Activated CD8-positive, alpha-beta memory T cell treated with anti-CD3 and anti-CD28 coated beads for 36 hours (primary cell): Measurements from ENCODE around the gene RAI1. TPM values are rescaled to one million over a fixed set of nuclear protein-coding genes. Genes with fewer than 3 reads are reported as not detected.

Experiments
- CTCF ChIA-PET: fragments of 350-600 bp; sonication (Branson Sonifier 250); formaldehyde crosslinking; loops from one replicate; lab custom pipeline; 2021; ENCODE audit warnings: antibody characterized with exemption; lab: Charles Lee
- POLR2A ChIA-PET: fragments of 350-600 bp; sonication (Branson Sonifier 250); formaldehyde crosslinking; loops from one replicate; lab custom pipeline; 2021; ENCODE audit warnings: antibody characterized with exemption; lab: Charles Lee
- total RNA-seq, 2 experiments: library from RNA; stranded (reverse); gene quantifications; one replicate each; pipeline ENCODE4 v1.2.3, GENCODE V29; 2021

RAI1 gene
- total RNA-seq, 2 experiments from 2014 or later, result 21.3 to 21.6 TPM

DNA sequence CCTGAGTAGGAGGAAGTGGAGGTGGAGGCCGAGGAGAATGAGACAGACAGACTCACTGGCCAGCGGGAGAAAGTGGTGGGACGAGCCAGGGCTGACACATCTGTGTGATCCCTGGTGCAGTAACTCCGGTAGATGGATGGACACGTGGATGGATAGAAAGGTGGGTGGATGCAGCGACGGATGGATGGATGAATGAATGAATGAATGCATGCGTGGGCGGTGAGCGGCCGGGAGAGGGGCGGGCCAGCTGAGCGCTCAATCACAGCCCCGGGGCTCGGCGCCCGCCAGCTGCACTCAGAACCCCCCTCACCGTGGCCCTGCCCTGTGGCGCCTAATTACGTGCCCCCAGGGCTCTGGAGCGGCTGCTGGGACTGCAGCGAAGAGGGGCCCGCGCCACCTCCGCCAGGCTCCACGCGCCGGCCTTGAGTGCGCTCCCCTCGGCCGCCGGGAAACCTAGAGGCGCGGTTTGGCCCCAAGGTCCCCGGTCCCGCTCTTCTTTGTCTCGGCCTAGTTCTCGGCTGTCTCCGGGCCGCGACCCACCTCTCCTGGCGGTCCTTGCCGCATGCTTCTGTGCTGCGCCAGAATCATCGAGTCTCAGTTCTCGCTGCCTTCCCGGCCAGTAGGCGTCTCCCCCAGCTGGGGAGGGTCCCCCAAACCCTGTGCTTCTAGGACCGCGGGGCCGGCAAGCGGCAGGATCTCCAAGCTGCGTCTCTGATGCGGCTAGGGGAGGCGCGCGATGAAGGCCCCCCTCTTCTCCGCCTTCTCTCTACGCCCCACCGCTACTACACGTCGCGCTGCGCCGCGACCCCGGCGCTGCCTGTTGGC, 41.0 kb downstream of the RAI1 start:
- ChIA-PET POLR2A (interaction anchor here (0.6 kb wide), 1 partner anchor 50 kb away, joined by 4 read pairs; no protein-coding TSS in a partner anchor), CTCF (no interaction called here)

DNA sequence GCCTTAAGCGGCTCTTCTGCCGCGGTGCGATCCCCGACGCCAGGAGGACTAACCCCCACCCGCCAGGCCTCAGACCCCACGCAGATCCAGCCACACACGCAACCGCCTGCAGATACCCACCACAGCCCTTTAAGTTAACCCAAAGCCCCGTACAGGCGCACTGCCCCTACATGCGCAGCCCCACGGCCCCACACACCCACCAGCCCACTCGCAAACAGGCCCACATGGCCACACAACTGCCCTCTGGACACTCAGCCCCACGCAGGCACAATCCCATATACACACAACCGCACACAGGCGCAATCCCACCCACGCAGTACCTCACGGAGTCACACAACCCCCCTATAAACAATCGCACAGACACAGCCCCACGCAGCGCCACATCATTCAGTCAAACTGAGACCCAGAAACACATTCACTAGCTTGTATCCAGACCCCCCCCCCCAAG, 41.7 kb downstream of the RAI1 start:
- ChIA-PET POLR2A (interaction anchor here (0.6 kb wide), 1 partner anchor 50 kb away, joined by 4 read pairs; no protein-coding TSS in a partner anchor), CTCF (interaction anchor here (0.7 to 1.5 kb wide), 2 partner anchors 30 to 98 kb away, joined by 3 to 4 read pairs; no protein-coding TSS in a partner anchor)

DNA sequence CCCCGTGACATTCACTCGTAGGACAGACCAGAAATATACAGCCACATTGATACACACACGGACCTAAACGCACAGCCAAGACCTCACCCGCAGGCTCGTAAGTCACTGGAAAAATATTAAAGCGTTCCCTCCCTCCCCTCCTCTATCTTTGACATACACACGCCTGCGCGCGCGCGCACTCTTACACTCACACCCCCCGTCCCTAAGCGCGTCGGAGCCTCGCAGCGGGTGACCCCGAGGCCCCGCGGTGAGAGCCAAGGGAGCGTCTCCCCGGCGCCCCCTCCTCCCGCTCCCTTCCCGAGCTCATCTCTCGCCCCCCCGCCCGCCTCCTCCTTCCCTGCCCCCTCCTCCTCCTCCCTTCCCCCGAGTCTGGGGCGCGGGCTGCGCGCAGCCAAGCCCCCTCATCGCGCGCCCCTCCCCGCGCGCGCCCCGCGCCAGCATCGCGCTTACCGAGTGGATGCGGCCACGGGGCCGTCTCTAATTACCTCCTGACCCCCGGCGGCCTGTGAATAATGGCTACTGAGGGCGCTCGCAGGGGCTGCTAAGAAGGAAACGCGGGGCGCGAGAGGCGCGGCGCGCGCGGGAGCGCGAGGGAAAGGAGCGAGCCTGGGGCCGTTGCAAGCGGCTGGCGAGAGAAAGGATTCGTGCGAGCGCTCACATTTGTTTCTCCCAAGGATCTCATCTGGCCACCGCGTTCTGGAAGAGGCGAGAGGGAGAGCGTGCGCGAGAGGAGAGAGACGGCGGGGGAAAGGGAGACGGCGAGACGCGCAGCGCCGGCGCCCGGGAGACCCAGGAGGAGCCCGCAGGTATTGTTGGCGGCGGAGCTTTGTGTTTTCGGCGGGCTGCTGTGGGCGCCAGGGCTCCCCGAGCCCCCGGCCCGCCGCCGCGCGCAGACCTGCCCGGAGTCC, 42.4 kb downstream of the RAI1 start:
- ChIA-PET POLR2A (interaction anchor here (0.6 to 1.0 kb wide), 2 partner anchors 10 to 51 kb away, joined by 3 to 4 read pairs; no protein-coding TSS in a partner anchor), CTCF (interaction anchor here (0.7 to 1.5 kb wide), 3 partner anchors 31 to 97 kb away, joined by 3 to 4 read pairs (median 3); no protein-coding TSS in a partner anchor)

DNA sequence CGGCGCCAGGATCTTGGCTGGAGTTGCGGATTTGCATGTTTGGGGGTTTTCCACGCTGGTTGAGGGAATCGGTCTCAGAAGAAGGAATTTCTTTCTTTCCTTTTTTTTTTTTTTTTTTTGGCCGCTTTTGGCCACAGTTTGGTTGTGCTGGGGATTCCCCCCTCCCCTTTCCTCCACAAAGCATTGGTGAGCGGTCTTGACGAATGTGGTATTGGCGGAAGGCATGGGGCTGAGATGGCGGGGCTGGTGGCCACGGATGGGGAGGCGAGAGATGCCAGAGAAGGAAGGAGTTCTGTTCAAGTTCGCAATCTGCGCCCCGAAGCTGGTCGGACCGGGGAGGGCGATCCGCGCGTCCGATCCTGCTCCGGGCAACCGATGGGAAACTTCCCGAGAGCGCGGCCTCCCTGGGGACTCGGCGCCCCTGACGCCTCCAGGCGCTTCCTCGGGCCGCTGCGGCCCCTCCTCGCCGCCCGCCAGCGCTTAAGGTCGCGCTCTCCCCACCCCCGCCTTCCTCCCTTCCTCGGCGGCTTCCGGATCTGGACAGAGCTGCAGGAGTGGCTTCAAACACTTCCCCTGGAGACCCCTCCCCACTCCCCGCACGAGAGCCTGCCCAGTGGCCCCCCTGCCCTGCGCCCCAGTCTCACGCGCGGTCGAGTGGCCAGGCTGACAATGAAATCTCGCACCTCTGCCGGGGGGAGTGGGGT, 43.2 kb downstream of the RAI1 start:
- ChIA-PET CTCF (interaction anchor here (1.0 to 1.5 kb wide), 2 partner anchors 32 to 60 kb away, joined by 3 read pairs; no protein-coding TSS in a partner anchor), POLR2A (interaction anchor here (0.6 to 1.0 kb wide), 2 partner anchors 11 to 38 kb away, joined by 3 read pairs; no protein-coding TSS in a partner anchor)

DNA sequence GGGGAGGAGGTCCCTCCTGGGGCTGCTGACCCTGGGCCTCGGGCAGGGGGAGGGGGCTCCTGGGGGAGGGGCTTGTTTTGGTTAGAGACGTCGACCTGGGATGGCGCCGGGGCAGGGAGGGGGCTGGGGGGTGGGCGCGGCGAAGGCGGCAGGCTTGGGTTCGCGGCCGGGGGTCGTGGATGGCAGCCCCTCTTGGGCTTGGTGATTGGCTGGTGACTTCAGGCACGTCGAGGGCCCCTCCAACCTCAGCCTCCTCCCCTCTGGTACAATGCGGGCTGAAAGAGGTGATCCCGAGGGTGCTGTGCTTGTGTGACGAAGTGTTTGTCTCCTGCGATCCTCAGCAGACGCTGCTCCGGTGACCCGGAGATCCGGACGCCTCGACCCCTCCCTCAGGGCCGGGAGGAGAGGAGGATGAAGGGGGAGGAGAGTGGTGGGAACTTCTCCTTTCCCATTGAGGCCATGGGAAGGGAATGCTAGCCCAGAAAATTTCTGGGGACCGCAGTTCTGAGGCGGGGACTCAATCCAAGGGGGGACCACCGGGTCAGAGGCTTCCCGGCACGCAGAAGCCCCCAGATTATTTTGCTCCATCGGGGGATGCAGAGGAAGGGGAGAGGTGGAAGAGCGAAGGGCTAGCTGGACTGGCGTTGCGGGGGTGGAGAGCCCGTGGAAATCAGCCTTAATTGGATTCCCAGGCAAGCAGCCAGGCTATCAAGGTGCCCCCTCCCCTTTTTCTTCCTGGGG, 43.9 kb downstream of the RAI1 start:
- POLR2A ChIA-PET, result interaction anchor here (0.6 to 1.0 kb wide), 2 partner anchors 12 to 38 kb away, joined by 3 read pairs; no protein-coding TSS in a partner anchor
- CTCF ChIA-PET, result interaction anchor here (1.0 kb wide), 1 partner anchor 43 kb away, joined by 3 read pairs; no protein-coding TSS in a partner anchor

DNA sequence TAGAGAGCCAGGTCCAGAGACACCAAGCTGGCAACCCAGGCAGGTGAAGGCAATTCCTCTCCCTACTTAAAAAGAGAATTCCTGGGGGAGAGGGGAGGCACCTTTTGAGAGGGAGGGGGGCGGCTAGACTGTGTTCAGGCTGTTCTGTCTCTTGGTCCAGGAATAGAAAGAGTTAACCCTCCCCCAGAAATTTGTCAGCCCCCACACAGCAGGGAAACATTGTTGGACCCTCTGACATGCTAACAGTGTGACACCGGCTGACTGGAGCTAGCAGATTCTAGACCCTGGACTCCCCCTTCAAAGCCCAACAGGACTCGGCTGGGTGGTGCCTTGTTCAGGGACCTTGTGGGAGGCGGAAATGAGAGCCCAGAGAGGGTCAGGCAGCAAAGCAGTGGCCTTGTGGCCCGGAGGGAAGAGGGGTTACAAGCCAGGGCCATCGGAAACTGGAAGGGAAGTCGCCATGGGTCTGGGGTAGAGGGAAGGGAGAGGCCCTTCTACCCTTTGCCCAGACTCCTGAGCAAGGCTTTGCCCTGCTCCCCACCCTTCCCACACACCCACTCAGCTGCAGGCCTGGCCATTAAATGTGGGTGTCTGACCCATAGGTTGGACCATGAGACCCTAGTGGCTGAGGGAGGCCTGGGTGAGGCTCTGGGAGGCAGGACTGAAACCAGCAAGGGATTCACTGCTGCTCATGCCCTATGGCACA, 44.6 kb downstream of the RAI1 start:
- CTCF ChIA-PET, result interaction anchor here (1.0 kb wide), 1 partner anchor 44 kb away, joined by 3 read pairs; no protein-coding TSS in a partner anchor
- POLR2A ChIA-PET, result no interaction called here

DNA sequence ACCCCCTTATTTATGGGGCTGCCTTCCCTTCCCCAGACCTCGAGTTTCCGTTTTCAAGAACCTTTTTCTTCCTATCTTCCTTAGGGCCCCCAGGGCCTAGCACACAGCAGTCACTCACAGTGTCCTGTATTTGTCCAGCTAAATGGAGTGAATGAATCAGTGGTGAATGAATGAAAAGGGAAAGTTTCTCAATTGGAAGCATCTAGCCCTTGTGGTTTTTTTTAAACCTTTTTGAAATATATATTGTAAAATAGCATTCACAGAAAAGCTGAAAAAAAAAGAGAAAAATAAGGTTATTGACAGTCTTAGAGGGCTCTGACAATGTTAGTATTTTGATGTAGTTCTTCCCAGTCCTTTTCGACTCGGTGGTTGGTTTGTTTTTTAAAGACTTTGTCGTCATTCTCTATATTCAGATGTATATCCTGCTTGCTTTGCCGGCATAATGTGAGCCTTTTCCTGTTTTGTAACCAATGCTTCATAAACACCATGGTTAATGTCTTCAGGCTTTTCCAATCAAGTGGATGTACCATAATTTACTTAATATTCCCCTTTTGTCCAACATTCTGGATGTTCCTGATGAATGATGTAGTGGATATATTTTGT, 45.3 kb downstream of the RAI1 start:
- POLR2A ChIA-PET, result no interaction called here
- CTCF ChIA-PET, result interaction anchor here (1.0 kb wide), 1 partner anchor 45 kb away, joined by 3 read pairs; no protein-coding TSS in a partner anchor

DNA sequence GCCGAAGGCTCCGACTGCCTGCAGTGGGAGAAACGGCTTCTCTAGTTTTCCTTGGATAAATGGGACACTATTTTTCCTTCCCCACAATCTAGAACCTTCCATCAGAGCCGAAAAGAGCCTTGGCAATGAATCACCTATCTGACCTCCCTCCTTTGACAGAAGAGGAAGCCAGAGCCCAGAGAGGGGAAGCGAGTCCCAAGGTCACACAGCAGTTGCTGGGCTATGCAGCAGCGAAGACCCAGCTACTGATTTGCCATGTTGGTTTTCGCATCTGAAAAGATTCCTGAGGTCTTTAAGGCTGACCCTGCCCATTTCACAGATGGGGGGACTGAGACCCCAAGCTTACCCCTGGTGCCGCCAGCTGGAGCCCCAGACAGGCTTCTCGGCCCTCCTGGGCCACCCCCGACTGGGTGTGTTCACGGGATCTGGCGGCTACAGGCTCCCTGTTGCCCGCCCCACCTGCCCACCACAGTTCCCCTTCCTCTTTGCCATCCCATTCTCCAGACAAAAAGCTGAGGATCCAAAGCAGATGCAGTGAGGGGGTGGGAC, 45.9 kb downstream of the RAI1 start:
- CTCF ChIA-PET, result no interaction called here

DNA sequence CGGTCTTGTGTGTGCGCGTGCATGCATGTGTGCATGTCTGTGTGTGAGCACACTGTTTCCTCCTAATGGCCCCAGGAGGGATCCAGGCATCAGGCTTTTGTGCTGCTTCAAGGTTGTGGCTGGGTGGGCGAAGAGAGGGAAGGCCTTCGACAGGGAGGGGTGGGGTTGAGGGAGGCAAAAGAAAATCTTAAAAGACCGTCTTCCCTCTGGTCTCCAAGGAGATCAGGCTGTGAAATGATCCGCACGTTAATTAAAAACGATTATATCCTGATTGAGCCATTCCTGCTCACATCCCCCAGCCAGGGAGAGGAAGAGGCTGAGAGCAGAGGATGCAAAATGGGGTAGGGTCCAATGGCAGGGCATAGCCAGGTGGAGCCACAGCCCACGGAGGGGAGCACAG, 46.9 kb downstream of the RAI1 start:
- CTCF ChIA-PET, result interaction anchor here (0.6 to 1.3 kb wide), 3 partner anchors 10 to 191 kb away, joined by 3 to 5 read pairs (median 3); no protein-coding TSS in a partner anchor

More for the DNA sequence above, 45.9 kb downstream of the RAI1 start:
- POLR2A ChIA-PET, result no interaction called here

DNA sequence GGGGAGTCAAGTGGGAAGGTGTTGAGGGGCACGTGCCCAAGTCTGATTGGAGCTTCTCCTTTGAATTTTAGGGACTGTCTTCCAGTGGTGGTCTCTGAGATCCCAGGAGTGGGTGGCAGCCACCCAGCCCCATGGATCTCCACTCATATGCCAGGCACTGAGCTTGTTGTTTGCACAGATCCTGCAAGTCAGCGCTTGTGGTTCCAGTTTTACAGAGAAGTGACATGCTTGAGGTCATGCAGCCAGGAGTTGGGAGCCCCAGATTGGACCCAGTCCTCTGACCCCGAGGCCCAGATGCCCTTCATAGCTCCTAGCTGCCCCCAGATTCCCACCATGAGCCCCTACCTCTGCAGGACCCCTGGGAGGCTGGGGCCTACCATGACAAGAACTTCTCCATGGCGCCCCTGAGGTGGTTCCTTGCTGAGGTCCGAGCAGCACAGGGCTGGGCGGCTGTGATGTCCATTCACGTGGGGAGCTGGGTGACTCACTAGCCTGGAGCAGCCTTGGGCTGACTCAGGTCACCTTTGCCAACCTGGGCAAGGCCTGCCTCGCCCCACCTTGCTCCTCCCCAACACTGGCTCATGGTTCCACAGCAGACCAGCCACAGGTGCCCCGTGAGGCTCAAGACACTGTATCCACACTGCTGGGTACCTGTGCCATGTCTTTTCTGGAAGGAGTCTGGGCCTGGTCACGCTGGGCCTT, 47.4 kb downstream of the RAI1 start:
- ChIA-PET CTCF (interaction anchor here (0.6 to 1.3 kb wide), 3 partner anchors 9 to 191 kb away, joined by 3 to 5 read pairs (median 3); no protein-coding TSS in a partner anchor), POLR2A (no interaction called here)

More for the DNA sequence above, 46.9 kb downstream of the RAI1 start:
- POLR2A ChIA-PET, result no interaction called here

DNA sequence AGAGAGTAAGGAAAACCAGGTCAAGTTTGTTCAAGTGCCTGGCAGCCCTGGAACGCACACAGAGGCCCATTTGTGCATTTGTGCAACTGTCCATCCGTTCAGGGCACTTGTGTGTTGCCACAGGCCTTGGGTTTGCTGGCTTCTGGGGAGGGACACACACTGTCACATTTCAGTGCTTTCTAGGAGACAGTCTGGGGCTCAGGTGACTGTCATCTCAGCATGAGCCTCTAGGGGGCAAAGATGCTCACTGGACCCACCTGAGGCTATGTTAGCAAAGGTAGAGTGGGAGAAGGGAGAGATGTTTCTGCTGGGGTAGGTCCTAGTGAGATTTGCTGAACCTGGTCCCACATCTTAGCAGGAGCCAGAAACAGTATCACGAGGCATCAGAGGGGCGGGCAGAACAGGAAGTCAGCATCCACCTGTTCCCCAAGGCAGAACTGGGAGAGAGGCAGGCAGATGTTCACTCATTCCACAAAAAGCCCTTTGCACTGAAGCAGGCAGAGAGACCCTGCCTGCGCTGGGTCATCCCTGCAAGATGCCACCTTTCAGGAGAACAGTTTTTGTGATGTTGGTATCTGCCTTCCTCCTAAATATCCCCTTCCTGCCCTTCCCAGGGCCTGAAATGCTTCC, 48.5 kb downstream of the RAI1 start:
- CTCF ChIA-PET, result no interaction called here
- POLR2A ChIA-PET, result no interaction called here

DNA sequence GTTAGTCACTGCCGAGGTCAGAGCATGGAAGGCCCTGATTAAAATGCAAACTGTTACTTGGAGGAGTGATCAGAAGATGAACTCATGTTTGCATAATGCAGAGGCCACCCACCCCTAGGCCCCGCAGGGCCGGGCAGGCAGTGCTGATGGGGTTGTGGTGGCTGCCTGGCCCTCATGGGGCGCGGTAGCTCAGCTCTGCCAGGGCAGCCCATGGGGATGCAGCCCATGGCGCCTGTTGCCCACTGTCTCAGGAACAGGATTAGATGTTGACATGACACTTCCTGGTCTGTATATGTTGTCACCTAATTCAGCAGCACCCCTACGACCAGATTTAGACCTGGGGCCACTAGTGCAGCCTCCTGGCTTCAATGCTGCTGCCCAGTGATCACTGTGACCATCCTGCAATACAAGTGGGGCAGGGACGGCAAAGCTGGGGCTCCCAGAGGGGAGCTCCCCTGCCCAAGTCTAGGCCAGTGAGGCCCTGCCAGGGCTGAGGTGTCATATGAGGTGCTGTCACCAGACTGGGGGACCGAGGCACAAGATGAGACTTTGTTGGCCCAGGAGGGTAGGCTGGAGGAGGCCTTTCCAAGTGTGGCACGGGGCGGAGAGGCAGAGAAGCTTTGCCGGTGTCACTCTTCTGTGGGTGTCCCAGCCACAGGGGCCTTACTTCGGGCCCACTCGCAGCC, 49.1 kb downstream of the RAI1 start:
- POLR2A ChIA-PET, result no interaction called here
- CTCF ChIA-PET, result no interaction called here

DNA sequence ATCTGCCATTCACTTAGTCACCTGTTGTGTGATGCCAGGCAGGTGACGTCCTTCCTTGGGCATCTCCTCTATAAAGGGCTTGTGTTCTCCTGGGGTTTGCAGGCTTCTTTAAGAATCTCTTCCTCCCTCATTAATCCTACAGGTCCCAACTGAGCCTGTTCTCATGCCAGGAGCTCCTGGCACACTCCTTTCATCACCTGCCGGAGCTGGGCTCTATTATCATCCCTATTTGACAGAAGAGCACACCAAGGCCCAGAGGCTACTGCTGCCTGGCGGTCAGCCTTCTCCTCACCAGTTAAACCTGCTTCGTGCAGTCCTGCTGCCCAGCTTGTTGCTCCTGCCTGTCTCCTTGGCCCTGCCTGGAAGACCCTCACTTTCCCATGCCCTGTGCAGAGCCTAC, 51.2 kb downstream of the RAI1 start:
- POLR2A ChIA-PET, result no interaction called here
- CTCF ChIA-PET, result no interaction called here

DNA sequence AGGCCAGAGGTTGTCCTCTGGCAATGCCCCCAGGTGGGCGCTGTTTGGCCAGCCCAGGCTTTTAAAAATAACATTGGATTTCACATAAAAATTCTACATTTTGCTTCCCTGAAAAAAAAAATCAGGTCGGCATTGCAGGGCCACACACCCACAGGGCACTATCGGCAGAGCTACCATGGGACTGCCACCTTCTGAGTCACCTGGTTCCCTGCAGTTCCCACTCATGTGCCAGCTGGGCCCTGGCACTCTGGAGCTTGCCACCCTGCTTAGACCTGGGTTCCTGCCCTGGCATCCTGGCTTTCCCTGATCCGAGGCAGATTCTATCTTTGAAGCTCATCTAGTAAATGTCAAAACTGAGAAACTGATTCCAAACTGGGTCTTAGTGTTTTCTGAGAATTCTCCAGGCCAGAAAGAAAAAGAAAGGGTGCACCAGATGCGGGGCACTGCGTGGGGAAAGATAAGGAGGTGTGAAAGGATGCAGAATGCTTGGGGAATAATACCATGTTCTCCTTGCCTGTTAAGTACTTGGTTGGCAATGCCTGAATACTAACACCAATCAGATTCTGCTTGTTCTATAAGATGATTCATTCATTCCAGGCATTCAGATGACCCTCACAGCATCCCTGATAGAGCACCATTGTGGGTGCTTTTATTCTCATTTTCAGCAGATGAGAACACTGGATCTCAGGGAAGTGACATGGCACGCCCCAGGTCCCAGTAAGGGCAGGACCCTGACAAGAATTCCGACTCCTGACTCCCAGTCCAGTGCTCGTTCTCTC, 51.8 kb downstream of the RAI1 start:
- ChIA-PET POLR2A (no interaction called here), CTCF (no interaction called here)
